Mucosa of gallbladder (tissue), 1 donor: ENCODE measurements around the gene WDR86. TPM values are rescaled to one million over a fixed set of nuclear protein-coding genes. Genes with fewer than 3 reads are reported as not detected.

Experiments
- DNase-seq: peaks from one replicate; pipeline ENCODE4 v3.0.0-alpha.2; 2020; ENCODE audit warnings: low spot score
- total RNA-seq: library from RNA; stranded (reverse); gene quantifications from one replicate; pipeline ENCODE4 v1.2.1, GENCODE V29; 2021
- donor health status: DM: no; HTN: no; CAD: no.

Gene WDR86
- 2.9 TPM for total RNA-seq

GRCh38 chr7:151409667-151410404 lies at the start of gene WDR86:
WDR86 (minus strand) TSS chr7:151410038; CDS start chr7:151409589, 449 bp downstream.
- no peak for DNase-seq

- no peak for DNase-seq
Measured at GRCh38 chr7:151457534-151457933, 47.7 kb upstream of the WDR86 start.

- no peak for DNase-seq
Measured at GRCh38 chr7:151456782-151457181, 46.9 kb upstream of the WDR86 start.

GRCh38 chr7:151456276-151456675 lies 46.4 kb upstream of the WDR86 start:
- DNase-seq = no peak

- no peak for DNase-seq
Measured at GRCh38 chr7:151455690-151456089, 45.9 kb upstream of the WDR86 start.

- DNase-seq = no peak
Measured at GRCh38 chr7:151454932-151455530, 45.2 kb upstream of the WDR86 start.

- no peak for DNase-seq
Measured at GRCh38 chr7:151454305-151454704, 44.5 kb upstream of the WDR86 start.

- no peak for DNase-seq
Measured at GRCh38 chr7:151453326-151453791, 43.5 kb upstream of the WDR86 start.

GRCh38 chr7:151452680-151453325 lies 43.0 kb upstream of the WDR86 start:
- no peak for DNase-seq

- no peak for DNase-seq
Measured at GRCh38 chr7:151451626-151452571, 42.1 kb upstream of the WDR86 start.

- DNase-seq = no peak
Measured at GRCh38 chr7:151451156-151451555, 41.3 kb upstream of the WDR86 start.

GRCh38 chr7:151449990-151450389 lies 40.2 kb upstream of the WDR86 start:
- DNase-seq = no peak

GRCh38 chr7:151448261-151449252 lies 38.7 kb upstream of the WDR86 start:
- DNase-seq = peak; percentile 71

GRCh38 chr7:151447901-151448260 lies 38.0 kb upstream of the WDR86 start:
- no peak for DNase-seq

- DNase-seq = no peak
Measured at GRCh38 chr7:151447312-151447711, 37.5 kb upstream of the WDR86 start.

GRCh38 chr7:151446412-151446811 lies 36.6 kb upstream of the WDR86 start:
- DNase-seq = no peak

- no peak for DNase-seq
Measured at GRCh38 chr7:151444632-151445031, 34.8 kb upstream of the WDR86 start.

- no peak for DNase-seq
Measured at GRCh38 chr7:151442776-151443496, 33.1 kb upstream of the WDR86 start.

GRCh38 chr7:151440799-151441445 lies 31.1 kb upstream of the WDR86 start:
- DNase-seq = no peak
